HepG2 (cell line): ENCODE results near the gene TUBB4B. TPM values are rescaled to one million over a fixed set of nuclear protein-coding genes. Genes with fewer than 3 reads are reported as not detected.

Source experiments
- ATAC-seq: fragments of 200-7000 bp; cut with Tn5 transposase; 3 replicates; pipeline ENCODE4 v1.9.1; 2020; ENCODE audit warnings: mild to moderate bottlenecking, moderate library complexity
- BruUV-seq: library from RNA; stranded (reverse); fragments of 400-500 nt; replicated peaks from 2 replicates; lab custom pipeline; 2021; lab: Mats Ljungman, UMichigan
- CTCF ChIA-PET: fragments of 300-600 bp; formaldehyde crosslinking; extraction: SDS; loops from one replicate; lab custom pipeline; 2021; ENCODE audit warnings: low total read pairs, inconsistent platforms, low intra/inter-chr PET ratio; lab: Yijun Ruan, JAX
- POLR2A ChIA-PET: fragments of 350-600 bp; sonication (Branson Sonifier 250); formaldehyde crosslinking; loops from one replicate; lab custom pipeline; 2020; ENCODE audit warnings: antibody characterized with exemption, inconsistent platforms; lab: Yijun Ruan, JAX
- DNase-seq: peaks from one replicate; pipeline ENCODE4 v3.0.0-alpha.2; 2015; ENCODE audit warnings: low spot score
- FAIRE-seq: peaks from 3 replicates; lab custom pipeline; 2011; peaks lifted over from hg19 to GRCh38; lab: Jason Lieb, UNC
- H2AFZ ChIP-seq: one replicate; pipeline ENCODE4 v1.6.1; 2011; ENCODE audit warnings: low read length, inconsistent platforms
- H3K27ac ChIP-seq: fragments of 300-600 bp; 3 replicates; pipeline ENCODE4 v1.8.0; 2011; ENCODE audit warnings: mixed run types, mild to moderate bottlenecking, mixed read lengths, low read length, inconsistent platforms; ENCODE audit not compliant: insufficient read depth; ENCODE audit errors: extremely low read length
- H3K27me3 ChIP-seq, 2 experiments: fragments of 200-600 bp in 1 of 2; 2 replicates in 1 of 2; 3 replicates in 1 of 2; pipeline versions ENCODE4 v1.6.0 to v1.8.0; 2011; ENCODE audit warnings: low read length in 2 of 2, mild to moderate bottlenecking in 2 of 2, moderate library complexity in 2 of 2, inconsistent platforms in 1 of 2; ENCODE audit not compliant: insufficient read depth in 2 of 2, control insufficient read depth in 1 of 2
- H3K36me3 ChIP-seq, 2 experiments: fragments of 200-600 bp in 1 of 2; replicated peaks in 1 of 2; 2 replicates in 1 of 2; 3 replicates in 1 of 2; pipeline versions ENCODE4 v1.5.1 to v1.8.0; 2011; ENCODE audit warnings: low read length in 2 of 2, inconsistent platforms in 1 of 2; ENCODE audit not compliant: insufficient read depth in 2 of 2, control insufficient read depth in 1 of 2
- H3K4me1 ChIP-seq: 2 replicates; pipeline ENCODE4 v1.5.1; 2012; ENCODE audit warnings: low read length, inconsistent platforms; ENCODE audit not compliant: insufficient read depth
- H3K4me2 ChIP-seq: 2 replicates; pipeline ENCODE4 v1.6.0; 2011; ENCODE audit warnings: low read depth, low read length, inconsistent platforms
- H3K4me3 ChIP-seq, 3 experiments: fragments of 200-600 bp in 1 of 3; sonication (generic), shearing (Covaris generic) in 1 of 3; replicated peaks in 1 of 3; 2 replicates each; pipeline ENCODE4 v1.5.1; 2011 to 2016; ENCODE audit warnings: low read length in 3 of 3, inconsistent platforms in 2 of 3, low read depth in 2 of 3, mild to moderate bottlenecking in 2 of 3, control low read depth in 1 of 3, mixed read lengths in 1 of 3; ENCODE audit not compliant: insufficient read depth in 1 of 3
- H3K79me2 ChIP-seq: one replicate; pipeline ENCODE4 v1.6.1; 2011; ENCODE audit warnings: low read length, inconsistent platforms; ENCODE audit not compliant: insufficient read depth
- H3K9ac ChIP-seq: 2 replicates; pipeline ENCODE4 v1.6.0; 2011; ENCODE audit warnings: mild to moderate bottlenecking, low read depth, low read length, inconsistent platforms; ENCODE audit not compliant: insufficient read depth
- H3K9me3 ChIP-seq: 2 replicates; pipeline ENCODE4 v1.5.1; 2012; ENCODE audit warnings: mild to moderate bottlenecking, low read length
- H4K20me1 ChIP-seq: 2 replicates; pipeline ENCODE4 v1.6.0; 2011; ENCODE audit warnings: inconsistent platforms, mild to moderate bottlenecking, low read length, moderate library complexity; ENCODE audit not compliant: insufficient read depth
- AGO1 ChIP-seq: fragments of 200-400 bp; formaldehyde crosslinking; IDR thresholded peaks from 2 replicates; pipeline ENCODE4 v1.6.1; 2017; ENCODE audit warnings: mild to moderate bottlenecking, low read depth, low read length, moderate library complexity; ENCODE audit not compliant: poor library complexity, severe bottlenecking
- CEBPZ ChIP-seq: IDR thresholded peaks from 2 replicates; pipeline ENCODE4 v1.6.1; 2012; ENCODE audit warnings: low read length, improper control_type of control experiment
- DNMT3B ChIP-seq: conservative IDR thresholded peaks from 2 replicates; pipeline ENCODE4 v1.6.1; 2016; ENCODE audit warnings: missing biosample characterization, control low read depth
- HNRNPLL ChIP-seq: fragments of 200-400 bp; formaldehyde crosslinking; IDR thresholded peaks from 2 replicates; pipeline ENCODE4 v1.6.1; 2017; ENCODE audit warnings: mild to moderate bottlenecking, low read depth, low read length; ENCODE audit not compliant: poor library complexity, severe bottlenecking
- HOXA3 ChIP-seq: sonication (generic); formaldehyde crosslinking; IDR thresholded peaks from 2 replicates; pipeline ENCODE4 v1.5.0; 2020; ENCODE audit warnings: missing genetic modification reagents
- KLF11 ChIP-seq: IDR thresholded peaks from 2 replicates; pipeline ENCODE4 v1.6.1; 2016; ENCODE audit warnings: missing compliant biosample characterization
- MEIS2 ChIP-seq: sonication (generic); formaldehyde crosslinking; IDR thresholded peaks from 2 replicates; pipeline ENCODE4 v1.9.0; 2021; ENCODE audit warnings: mild to moderate bottlenecking, missing genetic modification reagents
- POLR2AphosphoS2 ChIP-seq: IDR thresholded peaks from 2 replicates; pipeline ENCODE4 v1.6.1; 2011; ENCODE audit warnings: low read depth, low read length, improper control_type of control experiment
- RBFOX2 ChIP-seq: fragments of 200-400 bp; formaldehyde crosslinking; IDR thresholded peaks from 2 replicates; pipeline ENCODE4 v1.6.1; 2017; ENCODE audit warnings: low read depth, mild to moderate bottlenecking, low read length
- SAP130 ChIP-seq: IDR thresholded peaks from 2 replicates; pipeline ENCODE4 v1.6.1; 2016; ENCODE audit warnings: low read depth
- ZBTB38 ChIP-seq: sonication (generic); formaldehyde crosslinking; IDR thresholded peaks from 2 replicates; pipeline ENCODE4 v1.5.1; 2020; ENCODE audit warnings: mild to moderate bottlenecking, missing genetic modification reagents
- ZFP41 ChIP-seq: sonication (generic); formaldehyde crosslinking; IDR thresholded peaks from 2 replicates; pipeline ENCODE4 v1.4.0; 2020; ENCODE audit warnings: mild to moderate bottlenecking, missing genetic modification reagents, borderline replicate concordance
- ZFY ChIP-seq: sonication (generic); formaldehyde crosslinking; IDR thresholded peaks from 2 replicates; pipeline ENCODE4 v1.4.0; 2020; ENCODE audit warnings: missing genetic modification reagents
- ZNF296 ChIP-seq: sonication (generic); formaldehyde crosslinking; conservative IDR thresholded peaks from 2 replicates; pipeline ENCODE4 v1.5.0; 2020; ENCODE audit warnings: mild to moderate bottlenecking, missing genetic modification reagents
- ZNF691 ChIP-seq: sonication (generic); formaldehyde crosslinking; IDR thresholded peaks from 2 replicates; pipeline ENCODE4 v1.4.0; 2020; ENCODE audit warnings: missing genetic modification reagents, low read depth, mild to moderate bottlenecking, borderline replicate concordance
- WGBS: methylation state at CpG from one replicate; pipeline ENCODE4 v1.1.6; 2017; ENCODE audit warnings: low lambda C conversion rate; 5-methylcytosine and 5-hydroxymethylcytosine counted together
- in situ Hi-C: cut with HindIII; loops from 2 replicates; pipeline ENCODE4 v1.10.0; 2017; ENCODE audit warnings: low pct_unique_long_range_greater_than_20kb; ENCODE audit not compliant: extremely low pct_ligation_motif_present
- intact Hi-C: fragments of 100-400 bp; cut with micrococcal nuclease; formaldehyde crosslinking; loops from one replicate; pipeline ENCODE4 v1.10.0; 2022; ENCODE audit not compliant: unreplicated experiment
- polyA plus RNA-seq, 8 experiments: library from polyadenylated mRNA; depleted of rRNA in 3 of 8; stranded (reverse) in 7 of 8; unstranded in 1 of 8; fragments of >200 nt; fragmentation: Illumina TruSeq in 4 of 8; extraction: Trizol in 4 of 8; gene quantifications; 2 replicates each; pipeline versions ENCODE4 v1.2.1 to v1.2.3, GENCODE V29; 2011 to 2016; ENCODE audit warnings: low read depth in 4 of 8, missing spikeins in 1 of 8, mixed read lengths in 1 of 8; ENCODE audit not compliant: insufficient read depth in 1 of 8
- total RNA-seq, 5 experiments: library from RNA; depleted of rRNA; stranded (reverse); fragments of >200 nt; fragmentation: Illumina TruSeq; extraction: Trizol; gene quantifications; 2 replicates each; pipeline ENCODE4 v1.2.3, GENCODE V29; 2016; ENCODE audit warnings: low read depth in 1 of 5
- TF ChIP-seq, protein P1 (sequence below), 2 experiments: fragments of 450-650 bp in 1 of 2; sonication (generic) in 1 of 2; formaldehyde crosslinking; IDR thresholded peaks; 2 replicates each; pipeline versions ENCODE4 v1.5.0 to v1.8.0; 2020 to 2022; ENCODE audit warnings: mild to moderate bottlenecking in 1 of 2, missing genetic modification reagents in 1 of 2

The TUBB4B gene
- total and polyA plus RNA-seq, 2 of the 13 experiments (the other 11 are each of a cell fraction or from before 2014, with no cell fraction given) = 182 to 412 TPM

DNA sequence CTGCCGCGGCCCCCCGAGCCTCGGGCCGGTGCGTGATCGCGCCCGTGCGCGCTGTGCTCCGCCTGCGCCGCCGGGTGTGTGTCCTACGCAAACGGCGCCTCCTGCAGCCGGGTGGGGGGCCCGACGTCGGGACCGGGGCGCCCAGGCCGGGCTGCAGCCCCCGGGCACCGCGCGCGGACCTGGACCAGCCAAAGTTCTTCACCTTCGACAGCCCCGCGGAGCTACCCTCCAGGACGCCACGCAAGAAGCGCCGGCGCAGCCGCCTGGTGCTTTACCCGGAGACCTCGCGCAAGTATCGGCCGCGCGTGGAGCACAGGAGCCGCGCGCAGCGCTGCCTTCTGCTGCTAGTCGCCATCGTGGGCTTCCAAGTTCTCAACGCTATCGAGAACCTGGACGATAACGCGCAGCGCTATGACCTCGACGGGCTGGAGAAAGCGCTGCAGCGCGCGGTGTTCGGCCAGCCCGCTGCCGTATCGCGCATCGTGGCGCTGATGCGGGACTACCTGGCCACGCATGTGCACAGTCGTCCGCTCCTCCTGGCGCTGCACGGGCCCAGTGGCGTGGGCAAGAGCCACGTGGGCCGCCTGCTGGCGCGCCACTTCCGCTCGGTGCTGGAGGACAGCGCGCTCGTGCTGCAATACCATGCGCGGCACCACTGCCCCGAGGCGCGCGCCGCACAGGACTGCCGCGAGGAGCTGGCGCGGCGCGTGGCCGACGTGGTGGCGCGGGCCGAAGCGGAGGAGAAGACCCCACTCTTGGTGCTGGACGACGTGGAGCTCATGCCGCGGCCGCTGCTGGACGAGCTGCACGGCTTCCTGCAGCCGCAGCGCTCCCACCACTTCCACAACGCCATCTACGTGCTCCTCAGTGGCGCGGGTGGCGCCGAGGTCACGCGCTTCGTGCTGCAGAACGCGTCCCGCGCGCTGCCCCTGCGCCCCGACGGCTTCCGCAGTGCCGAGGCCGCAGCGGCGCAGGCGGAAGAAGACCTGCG lies 37.9 kb downstream of the TUBB4B start:
- Histone ChIP-seq H3K9me3 (no peaks in the 10 kb centered on the region), H3K9ac (peak overlapping the region; percentile 82), H3K79me2 (peaks cover 6% of the 10 kb centered on the region), H3K27ac (no peak overlapping the region), H3K4me3 (peak overlapping the region; percentile 87 to 90 (median 88); a peak in 5 of 6 replicates), H3K4me1 (peaks cover 21% of the 10 kb centered on the region), H2AFZ (no peak overlapping the region), H3K4me2 (peak overlapping the region; percentile 88), H3K27me3 (no peaks in the 10 kb centered on the region; a peak in 1 of 5 replicates), H4K20me1 (no peaks in the 10 kb centered on the region), H3K36me3 (peaks cover 0 to 7% of the 10 kb centered on the region in 2 experiments; a peak in 2 of 5 replicates)
- ChIA-PET POLR2A (interaction anchor here (0.6 kb wide), 1 partner anchor 129 kb away, joined by 3 read pairs; no protein-coding TSS in a partner anchor), CTCF (no interaction called here)
- WGBS = 98% methylated on average over 95 of the region's 139 CpGs
- in situ Hi-C loops = no loop called here
- ATAC-seq (no peak), DNase-seq (no peak), FAIRE-seq (no peak)
- intact Hi-C loops = no loop called here
- BruUV-seq = TSS peak; percentile 43
- TF ChIP-seq ZFP41 (no peak), ZNF296 (CRISPR knock-in tag) (no peak), SAP130 (CRISPR knock-in tag) (0 out of 2 replicates have a peak, but pooled peaks have one; percentile 13), DNMT3B (CRISPR knock-in tag) (no peak), ZBTB38 (CRISPR knock-in tag) (peak; percentile 75), AGO1 (peak; percentile 2), KLF11 (CRISPR knock-in tag) (no peak), RBFOX2 (peak; percentile 32; the same call in 1 of the 2 replicates), HNRNPLL (peak; percentile 98), ZFY (no peak), CEBPZ (no peak), ZNF691 (CRISPR knock-in tag) (no peak), POLR2AphosphoS2 (no peak), MEIS2 (CRISPR knock-in tag) (no peak), HOXA3 (peak; percentile 47; the same call in 1 of the 2 replicates)
- TF ChIP-seq, protein P1, sequence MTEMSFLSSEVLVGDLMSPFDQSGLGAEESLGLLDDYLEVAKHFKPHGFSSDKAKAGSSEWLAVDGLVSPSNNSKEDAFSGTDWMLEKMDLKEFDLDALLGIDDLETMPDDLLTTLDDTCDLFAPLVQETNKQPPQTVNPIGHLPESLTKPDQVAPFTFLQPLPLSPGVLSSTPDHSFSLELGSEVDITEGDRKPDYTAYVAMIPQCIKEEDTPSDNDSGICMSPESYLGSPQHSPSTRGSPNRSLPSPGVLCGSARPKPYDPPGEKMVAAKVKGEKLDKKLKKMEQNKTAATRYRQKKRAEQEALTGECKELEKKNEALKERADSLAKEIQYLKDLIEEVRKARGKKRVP (CRISPR knock-in tag; IDR thresholded peaks at IDR 0.05) = no peak
